Measurements from ENCODE around the gene REEP5. TPM values are rescaled to one million over a fixed set of nuclear protein-coding genes. Genes with fewer than 3 reads are reported as not detected.

The REEP5 gene
- polyA plus RNA-seq, 1 experiment: 334 TPM

GRCh38 chr5:112830378-112830777 lies 91.6 kb downstream of the REEP5 start:
- no peaks in the 10 kb centered on the region for H3K27me3 ChIP-seq (ENCODE audit: control insufficient read depth, insufficient read depth, low read length)
- no peak overlapping the region for H3K4me3 ChIP-seq (ENCODE audit: low read depth, low read length)
- CTCF ChIA-PET: interaction anchor here (0.6 to 1.7 kb wide), 3 partner anchors 10 to 97 kb away, joined by 3 to 4 read pairs (median 3); no protein-coding TSS in a partner anchor
- peaks cover 4% of the 10 kb centered on the region; the same call in 1 of the 2 replicates for H3K36me3 ChIP-seq (ENCODE audit: control insufficient read depth, insufficient read depth, low read length)
- TF ChIP-seq, protein P1, sequence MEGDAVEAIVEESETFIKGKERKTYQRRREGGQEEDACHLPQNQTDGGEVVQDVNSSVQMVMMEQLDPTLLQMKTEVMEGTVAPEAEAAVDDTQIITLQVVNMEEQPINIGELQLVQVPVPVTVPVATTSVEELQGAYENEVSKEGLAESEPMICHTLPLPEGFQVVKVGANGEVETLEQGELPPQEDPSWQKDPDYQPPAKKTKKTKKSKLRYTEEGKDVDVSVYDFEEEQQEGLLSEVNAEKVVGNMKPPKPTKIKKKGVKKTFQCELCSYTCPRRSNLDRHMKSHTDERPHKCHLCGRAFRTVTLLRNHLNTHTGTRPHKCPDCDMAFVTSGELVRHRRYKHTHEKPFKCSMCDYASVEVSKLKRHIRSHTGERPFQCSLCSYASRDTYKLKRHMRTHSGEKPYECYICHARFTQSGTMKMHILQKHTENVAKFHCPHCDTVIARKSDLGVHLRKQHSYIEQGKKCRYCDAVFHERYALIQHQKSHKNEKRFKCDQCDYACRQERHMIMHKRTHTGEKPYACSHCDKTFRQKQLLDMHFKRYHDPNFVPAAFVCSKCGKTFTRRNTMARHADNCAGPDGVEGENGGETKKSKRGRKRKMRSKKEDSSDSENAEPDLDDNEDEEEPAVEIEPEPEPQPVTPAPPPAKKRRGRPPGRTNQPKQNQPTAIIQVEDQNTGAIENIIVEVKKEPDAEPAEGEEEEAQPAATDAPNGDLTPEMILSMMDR (IDR thresholded peaks at IDR 0.05; ENCODE audit: insufficient read depth, low read depth, low read length): no peak
- POLR2A ChIA-PET: no interaction called here
- no peak for DNase-seq (ENCODE audit: low read depth)

Other genes with a start within 250 kb of the REEP5 start
- 14.7 and 19.1 TPM in 2 replicates for gene APC, start 184.3 kb downstream of the REEP5 start, polyA plus RNA-seq (2011; rRNA removed)
- 32.4 and 72.2 TPM in 2 replicates for gene SRP19, start 60.9 kb downstream of the REEP5 start, polyA plus RNA-seq (2011; rRNA removed)
- 6.4 and 9.9 TPM in 2 replicates for gene DCP2, start 54.6 kb upstream of the REEP5 start, polyA plus RNA-seq (2011; rRNA removed)